Stimulated activated CD8-positive, alpha-beta memory T cell treated with anti-CD3 and anti-CD28 coated beads, Interleukin-4, amount 100 ng/mL, for 48 hours (primary cell): Measurements from ENCODE around the gene LIMS3.
"Not testable (repeated sequence)": the region's sequence is repeated elsewhere in the genome, so short reads cannot be mapped to it uniquely, and the experiment has no call there.

ENCODE experiments used
- DNase-seq: peaks from one replicate; pipeline ENCODE4 v3.0.0-alpha.2; 2020

LIMS3 gene, protein sequence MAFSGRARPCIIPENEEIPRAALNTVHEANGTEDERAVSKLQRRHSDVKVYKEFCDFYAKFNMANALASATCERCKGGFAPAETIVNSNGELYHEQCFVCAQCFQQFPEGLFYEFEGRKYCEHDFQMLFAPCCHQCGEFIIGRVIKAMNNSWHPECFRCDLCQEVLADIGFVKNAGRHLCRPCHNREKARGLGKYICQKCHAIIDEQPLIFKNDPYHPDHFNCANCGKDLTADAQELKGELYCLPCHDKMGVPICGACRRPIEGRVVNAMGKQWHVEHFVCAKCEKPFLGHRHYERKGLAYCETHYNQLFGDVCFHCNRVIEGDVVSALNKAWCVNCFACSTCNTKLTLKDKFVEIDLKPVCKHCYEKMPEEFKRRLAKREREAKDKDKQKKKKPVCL

DNA sequence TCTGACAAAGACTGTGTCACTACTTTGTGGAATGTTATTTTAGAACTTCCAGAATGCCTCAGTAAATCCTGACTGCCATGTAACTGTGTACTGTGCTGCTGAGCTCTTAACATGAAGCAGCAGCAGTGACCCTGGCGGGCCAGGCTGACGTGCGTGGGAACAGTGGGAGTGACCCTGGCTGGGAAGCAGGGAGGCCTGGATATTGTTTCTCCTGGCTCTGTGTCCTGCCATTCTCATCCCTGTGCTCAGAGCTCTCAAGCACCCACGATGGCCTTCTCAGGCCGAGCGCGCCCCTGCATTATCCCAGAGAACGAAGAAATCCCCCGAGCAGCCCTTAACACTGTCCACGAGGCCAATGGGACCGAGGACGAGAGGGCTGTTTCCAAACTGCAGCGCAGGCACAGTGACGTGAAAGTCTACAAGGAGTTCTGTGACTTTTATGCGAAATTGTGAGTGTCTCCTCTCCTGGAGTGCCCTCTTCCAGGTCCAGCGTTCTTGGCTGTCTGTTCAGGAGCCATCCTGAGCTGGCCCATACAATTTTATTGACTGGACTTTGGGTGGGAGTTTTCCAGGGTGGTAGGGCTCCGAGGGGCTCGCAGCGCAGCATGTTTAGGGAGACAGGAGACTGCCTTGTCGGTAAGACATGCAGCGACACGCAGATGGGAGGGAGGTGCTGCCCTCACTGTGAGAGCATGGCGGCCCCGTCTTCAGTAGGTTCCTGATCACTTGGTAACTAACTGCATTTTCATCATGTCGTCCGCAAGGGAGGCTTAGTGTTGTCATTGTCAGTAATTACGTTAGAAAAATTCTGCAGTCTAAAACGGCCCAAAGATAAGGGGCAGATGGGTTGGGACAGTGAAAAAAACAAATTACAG, at the start of gene LIMS3:
LIMS3 (plus strand) TSS at position 227 of the 875 bp plus-strand sequence; CDS start at position 268, 41 bp downstream.
- not testable (repeated sequence) for DNase-seq

DNA sequence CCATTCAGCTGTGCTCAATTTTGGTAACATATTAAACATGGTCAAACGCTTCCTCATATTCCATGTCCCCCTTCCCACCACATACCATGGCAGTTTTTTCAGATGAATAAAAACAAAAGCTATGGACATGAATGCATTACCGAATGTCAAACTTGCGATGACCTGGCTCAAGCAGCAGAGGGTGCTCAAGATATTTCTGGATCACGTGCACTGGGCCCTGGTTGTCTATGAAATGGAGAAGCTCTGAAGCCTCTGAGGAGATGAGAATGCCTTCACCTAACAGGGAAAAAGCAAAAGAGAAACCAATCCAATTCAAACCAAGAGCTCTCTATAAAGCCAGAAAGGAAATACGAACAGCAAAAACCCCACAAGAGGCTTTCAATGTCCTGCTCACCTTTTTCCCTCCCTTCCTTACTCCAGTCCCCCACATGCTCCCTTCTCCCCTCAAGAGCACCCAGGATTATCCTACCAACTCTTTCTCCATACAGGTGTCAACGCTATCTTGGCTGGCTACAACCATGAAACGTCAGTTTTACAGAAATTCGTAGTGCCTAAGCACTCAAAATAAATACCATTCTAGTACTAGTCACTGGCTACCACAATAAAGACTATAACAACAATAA, 27.2 kb upstream of the LIMS3 start:
- not testable (repeated sequence) for DNase-seq

DNA sequence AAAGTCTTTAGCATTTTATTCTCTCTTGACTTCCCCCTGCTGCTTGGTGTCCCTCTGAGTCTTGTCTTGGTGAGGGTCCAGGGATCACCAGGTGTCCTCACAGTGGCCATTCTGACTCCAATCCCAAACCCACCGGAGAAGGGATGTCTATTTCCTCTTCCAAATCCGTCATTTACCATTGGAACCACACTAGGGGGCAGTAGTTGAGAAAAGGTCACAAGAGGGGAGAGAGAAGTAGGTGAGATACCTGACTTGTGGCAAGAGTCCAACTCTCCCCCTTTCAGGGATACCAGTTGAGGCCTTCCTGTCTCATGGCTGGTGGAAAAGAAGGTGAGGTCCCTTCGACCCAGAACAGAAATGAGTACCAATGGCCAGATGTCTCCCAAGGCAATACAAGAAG, 21.9 kb upstream of the LIMS3 start:
- not testable (repeated sequence) for DNase-seq

DNA sequence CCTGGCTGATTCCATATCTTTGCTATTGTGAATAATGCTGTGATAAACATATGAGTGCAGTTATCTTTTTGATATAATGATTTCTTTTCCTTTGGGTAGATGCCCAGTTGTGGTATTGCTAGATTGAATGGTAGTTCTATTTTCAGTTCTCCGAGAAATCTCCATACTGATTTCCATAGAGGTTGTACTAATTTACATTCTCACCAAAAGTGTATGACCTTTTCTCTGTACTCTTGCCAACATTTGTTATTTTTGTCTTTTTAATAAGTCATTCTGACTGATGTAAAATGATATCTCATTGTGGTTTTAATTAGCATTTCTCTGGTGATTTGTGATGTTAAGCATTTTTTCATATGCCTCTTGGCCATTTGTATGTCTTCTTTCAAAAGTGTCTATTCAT, 16.4 kb upstream of the LIMS3 start:
- not testable (repeated sequence) for DNase-seq

DNA sequence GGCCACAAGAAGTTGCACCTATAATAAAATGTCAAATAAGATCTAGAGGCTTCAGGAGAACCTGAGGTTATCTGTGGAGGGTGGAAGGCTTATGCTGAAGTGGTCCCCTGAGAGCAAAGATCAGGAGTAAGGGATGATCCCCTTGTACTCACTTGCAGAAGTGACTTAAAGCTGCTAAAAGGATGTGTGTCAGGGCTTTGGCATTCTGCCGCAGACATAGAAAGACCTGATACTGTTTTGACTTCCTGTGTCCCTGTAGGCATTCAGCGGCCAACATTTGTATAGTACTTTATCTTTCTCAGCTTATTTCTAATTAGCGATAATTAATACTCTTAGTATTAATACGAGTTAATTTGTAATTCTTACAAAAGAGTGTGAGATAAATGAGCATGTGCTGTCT, 10.1 kb upstream of the LIMS3 start:
- not testable (repeated sequence) for DNase-seq

DNA sequence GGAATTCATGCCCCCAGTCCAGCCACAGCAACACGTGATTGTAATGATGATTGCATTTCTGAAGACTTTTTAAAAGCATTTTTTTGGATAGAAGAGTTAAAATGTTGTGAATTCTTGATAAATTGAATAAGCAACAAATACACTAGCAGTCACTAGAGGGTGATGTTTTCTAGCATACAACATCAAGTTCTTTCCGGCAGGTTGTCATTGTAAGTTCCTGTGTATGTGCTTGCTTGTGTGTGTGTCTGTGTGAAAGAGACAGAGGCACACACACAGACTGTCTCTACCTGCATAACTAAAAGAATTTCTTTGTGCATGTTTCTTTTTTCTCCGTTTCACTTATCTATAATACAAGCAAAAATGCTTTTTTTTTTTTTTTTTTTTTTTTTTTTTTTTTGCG, 8.6 kb upstream of the LIMS3 start:
- not testable (repeated sequence) for DNase-seq

DNA sequence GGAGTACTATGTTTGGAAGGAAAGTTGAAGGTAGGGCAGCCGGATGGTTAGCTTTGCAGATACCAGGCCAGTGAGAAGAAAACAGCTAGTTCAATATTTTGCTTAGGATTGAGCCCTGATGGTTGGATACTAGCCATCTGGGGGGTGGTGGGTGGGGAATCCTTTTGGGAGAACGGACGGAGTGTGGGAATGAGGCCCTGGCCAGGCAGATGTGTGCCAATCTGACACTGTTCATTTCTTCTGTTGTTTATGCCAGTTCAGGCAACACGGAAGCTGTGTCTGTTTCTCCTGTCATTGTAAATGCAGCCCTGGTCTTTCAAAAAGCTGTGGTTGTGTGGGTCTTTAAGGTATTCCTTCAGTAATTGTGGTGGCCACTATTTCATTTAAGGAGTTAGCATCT, 7.5 kb upstream of the LIMS3 start:
- DNase-seq: not testable (repeated sequence)

DNA sequence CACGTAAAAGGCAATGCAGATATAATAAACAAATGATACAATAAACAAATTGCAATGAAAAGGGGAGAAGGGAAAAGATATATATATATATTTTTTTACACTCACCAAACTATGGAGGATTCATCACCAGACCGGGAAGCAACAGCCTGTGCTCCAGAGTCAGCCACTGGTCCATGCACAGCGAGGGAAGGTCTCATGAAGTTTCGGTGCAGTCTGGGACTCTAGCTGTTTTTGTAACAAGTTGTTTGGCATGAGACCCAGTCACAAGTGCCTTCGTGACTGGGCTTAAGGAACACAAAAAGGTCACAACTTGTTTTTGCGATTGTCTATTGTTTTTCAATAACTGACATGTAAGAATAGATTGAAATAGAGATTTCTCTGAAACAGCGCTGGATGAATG, 4.8 kb upstream of the LIMS3 start:
- not testable (repeated sequence) for DNase-seq

DNA sequence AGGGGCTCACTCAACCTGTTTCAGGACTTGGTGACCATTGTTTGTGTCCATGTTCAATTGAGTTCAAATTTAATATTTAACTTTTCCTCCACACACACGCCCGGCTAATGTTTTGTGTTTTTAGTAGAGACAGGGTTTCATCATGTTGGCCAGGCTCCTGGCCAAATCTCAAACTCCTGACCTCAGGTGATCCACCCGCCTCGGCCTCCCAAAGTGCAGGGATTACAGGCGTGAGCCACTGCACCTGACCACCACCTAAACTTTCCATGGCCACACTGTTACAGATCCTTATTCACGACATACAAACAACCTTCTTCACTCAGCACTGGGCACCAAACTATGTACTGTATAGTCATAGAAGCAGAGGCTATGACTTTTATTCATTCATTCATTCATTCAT, 4.3 kb upstream of the LIMS3 start:
- DNase-seq: not testable (repeated sequence)

DNA sequence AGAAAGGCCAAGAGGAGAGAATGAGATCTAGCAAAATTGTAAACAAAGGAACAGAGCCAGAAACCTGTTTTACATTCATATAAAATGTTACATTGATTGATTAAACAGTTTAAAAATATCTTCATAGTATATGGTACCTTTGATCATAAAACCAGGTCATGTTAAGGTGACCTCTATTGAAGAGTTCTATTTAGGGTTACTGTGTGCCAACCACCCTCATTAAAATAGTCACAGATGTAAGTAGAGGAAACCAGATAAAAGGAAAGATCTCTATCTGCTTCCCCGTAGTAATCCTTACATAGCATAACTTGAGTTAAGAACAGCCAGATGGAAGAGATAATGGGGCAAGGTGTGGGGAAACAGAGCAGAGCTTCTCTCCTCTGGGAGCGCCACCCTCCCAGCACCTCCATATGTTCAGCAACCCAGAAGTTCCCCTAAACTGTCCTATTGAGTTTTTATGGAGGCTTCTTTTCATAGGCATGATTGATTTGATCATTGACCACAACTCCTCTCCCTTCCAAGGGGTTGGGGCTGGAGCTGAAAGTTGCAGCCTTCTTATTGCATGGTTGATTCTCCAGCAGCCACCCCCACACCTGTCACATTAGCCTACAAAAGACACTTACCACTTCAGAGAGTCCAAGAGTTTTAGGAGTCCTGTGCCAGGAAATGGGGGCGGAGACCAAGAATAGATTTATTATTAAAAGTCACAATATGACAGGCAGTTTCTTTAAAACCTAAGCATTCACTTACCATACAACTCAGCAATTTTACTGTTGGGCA, 3.2 kb upstream of the LIMS3 start:
- DNase-seq: not testable (repeated sequence)

DNA sequence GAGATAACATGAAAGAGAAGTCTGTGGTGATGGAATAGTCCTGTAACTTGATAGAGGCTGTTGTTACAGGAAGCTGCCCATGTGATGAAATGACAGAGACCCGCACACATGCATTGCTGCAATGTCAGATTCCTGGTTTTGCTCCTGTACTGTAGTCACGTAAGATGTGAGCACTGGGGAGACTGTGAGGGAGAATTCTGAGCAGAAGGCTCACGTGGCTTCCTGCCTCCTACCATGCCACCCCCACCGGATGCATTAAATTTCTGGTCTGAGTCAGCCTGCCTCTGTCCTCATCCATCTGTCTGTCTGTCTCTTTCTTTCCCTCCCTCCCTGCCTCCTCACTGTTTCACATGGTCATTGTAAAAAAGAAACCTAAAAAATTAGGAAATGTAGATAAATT, 2.3 kb upstream of the LIMS3 start:
- not testable (repeated sequence) for DNase-seq

DNA sequence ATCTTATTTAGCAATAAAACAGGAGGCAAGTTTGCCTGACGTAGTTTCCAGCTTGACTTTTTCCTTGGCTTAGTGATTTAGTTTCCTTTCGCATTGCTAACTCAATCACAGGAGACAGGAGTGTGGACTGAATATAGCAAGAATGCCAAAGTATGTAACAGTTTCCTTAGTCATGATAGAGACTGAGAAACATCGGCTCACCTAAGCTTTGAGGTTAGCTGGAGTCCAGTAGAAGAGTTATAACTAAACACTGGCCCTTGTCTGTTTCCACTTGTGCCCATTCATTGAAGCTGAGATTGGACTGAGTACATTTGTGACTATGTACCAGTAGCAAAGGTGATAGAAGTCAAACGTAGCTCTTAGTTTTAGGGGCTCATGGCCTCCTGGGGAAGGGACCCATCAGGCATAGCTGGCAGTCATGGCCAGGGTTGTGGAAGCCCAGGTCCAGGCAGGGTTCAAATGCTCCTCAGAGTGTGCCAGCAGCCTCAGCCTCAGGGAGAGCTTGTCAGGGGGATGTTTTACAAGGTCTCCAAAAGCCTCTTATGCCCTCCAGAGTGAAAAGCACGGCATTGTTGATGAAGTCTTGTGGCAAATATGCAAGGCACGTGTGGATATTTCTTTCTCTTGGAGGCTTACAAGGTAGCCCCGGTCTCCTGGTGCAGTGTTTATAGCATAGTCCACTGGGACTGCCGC, 573 bp upstream of the LIMS3 start:
- not testable (repeated sequence) for DNase-seq

DNA sequence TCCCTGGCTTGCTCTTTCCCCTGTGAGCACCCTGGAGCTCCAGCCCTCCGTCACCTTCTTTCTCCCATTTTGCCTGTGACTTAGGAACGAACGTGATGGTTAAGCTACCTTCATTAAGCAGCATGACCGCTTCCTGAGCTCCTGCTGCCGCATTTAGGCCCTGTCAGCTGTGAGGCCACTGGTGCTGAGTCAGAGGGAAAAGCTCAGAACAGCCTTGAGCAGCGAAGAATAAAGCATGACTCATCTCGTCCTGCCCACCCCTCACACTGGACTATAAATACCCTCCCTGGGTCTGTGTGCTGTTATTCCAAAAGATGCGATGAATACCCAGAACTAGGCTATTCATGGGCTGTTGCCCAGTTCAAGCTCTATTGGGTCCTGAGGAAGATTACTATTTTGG, 7.3 kb downstream of the LIMS3 start:
- not testable (repeated sequence) for DNase-seq

DNA sequence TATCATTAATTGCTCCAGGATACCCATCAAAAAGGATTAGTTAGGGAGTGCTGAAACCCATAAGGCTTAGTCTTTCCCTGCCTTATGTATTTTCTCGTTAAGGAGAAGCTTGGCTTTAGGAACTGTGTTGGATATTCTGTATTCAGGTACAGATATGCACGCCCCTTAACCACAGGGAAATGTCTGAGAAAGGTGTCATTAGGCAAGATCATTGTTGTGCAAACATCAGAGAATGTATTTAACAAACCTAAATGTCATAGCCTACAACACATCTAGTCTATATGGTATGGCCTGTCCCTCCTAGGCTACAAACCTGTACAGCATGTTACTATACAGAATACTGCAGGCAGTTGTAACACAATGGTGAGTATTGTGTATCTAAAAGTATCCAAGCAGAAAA, 10.1 kb downstream of the LIMS3 start:
- not testable (repeated sequence) for DNase-seq

DNA sequence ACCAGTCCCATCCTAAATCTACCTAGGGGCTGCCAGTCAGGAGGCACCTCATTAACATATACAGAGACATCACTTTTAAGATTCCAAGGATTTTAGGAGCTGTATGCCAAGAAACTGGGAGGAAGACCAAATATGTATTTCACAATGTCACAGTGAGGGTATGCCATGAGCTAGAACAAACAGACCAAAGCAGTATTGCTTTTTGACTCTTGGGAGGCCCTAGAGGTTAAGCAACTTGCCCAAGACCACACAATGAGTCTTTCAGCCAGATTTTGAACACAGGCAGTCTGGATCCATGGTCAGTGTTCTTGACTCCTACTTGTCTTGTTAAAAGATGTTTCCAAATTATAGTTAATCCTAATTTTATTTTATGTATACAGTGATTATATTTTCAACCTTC, 12.3 kb downstream of the LIMS3 start:
- not testable (repeated sequence) for DNase-seq

DNA sequence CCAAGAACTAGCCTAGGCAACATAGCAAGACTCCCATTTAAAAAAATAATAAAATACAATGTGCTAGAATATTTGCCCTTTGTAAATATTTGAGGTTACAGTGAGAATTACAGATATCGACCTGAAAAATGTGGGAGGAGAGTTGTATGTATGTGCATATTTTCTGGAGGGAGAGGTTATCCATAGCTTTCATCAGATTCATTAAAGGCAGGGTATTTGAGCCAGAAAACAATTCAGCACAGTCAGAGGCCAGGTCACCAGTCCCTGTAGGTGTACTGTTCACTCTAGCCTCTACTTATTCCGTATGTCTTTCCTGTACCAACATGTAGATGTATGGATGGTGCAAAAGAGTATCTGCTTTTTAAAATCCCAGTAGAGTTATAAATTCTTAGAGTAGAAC, 15.4 kb downstream of the LIMS3 start:
- not testable (repeated sequence) for DNase-seq

DNA sequence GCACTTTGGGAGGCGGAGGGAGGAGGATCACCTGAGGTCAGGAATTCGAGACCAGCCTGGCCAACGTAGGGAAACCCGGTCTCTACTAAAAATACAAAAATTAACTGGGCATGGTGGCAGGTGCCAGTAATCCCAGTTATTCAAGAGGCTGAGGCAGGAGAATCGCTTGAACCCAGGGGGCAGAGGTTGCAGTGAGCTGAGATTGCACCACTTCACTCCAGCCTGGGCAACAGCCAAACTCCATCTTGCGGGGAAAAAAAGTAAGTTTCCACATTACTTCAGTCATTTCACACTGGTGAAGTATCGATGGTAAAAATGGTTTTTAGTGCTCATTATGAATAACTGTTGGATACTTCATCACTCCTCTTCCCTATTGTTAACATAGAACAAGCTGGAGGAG, 16.1 kb downstream of the LIMS3 start:
- DNase-seq: not testable (repeated sequence)

DNA sequence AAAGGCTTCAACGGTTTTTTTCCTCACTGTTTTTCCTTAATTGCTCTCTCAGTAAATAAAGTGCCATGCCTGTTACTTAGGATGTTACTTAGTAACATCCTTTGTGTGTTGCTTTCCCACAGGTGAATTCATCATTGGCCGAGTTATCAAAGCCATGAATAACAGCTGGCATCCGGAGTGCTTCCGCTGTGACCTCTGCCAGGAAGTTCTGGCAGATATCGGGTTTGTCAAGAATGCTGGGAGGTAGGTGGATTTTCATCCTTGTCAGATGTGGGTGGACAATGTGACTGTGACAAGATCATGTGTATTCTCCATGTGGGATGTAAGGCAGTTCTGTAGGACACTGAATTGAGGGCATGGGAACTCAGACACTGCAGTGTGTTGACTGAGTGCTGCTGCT, 17.3 kb downstream of the LIMS3 start:
- DNase-seq: not testable (repeated sequence)

DNA sequence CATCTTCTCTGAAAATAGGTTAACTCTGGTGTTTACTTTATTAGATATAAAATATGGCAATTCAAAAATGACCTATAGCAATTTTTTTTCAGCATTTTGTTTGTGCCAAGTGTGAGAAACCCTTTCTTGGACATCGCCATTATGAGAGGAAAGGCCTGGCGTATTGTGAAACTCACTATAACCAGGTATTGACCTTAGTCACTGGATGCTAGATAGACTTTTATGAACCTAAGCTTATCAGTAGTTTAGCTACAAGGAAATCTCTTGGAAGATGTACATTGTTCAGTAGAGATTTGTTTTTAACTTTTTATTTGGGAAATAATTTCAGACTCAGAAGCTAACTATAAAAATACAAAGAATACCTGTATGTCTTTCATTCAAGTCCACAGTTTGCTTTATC, 21.7 kb downstream of the LIMS3 start:
- DNase-seq: not testable (repeated sequence)

DNA sequence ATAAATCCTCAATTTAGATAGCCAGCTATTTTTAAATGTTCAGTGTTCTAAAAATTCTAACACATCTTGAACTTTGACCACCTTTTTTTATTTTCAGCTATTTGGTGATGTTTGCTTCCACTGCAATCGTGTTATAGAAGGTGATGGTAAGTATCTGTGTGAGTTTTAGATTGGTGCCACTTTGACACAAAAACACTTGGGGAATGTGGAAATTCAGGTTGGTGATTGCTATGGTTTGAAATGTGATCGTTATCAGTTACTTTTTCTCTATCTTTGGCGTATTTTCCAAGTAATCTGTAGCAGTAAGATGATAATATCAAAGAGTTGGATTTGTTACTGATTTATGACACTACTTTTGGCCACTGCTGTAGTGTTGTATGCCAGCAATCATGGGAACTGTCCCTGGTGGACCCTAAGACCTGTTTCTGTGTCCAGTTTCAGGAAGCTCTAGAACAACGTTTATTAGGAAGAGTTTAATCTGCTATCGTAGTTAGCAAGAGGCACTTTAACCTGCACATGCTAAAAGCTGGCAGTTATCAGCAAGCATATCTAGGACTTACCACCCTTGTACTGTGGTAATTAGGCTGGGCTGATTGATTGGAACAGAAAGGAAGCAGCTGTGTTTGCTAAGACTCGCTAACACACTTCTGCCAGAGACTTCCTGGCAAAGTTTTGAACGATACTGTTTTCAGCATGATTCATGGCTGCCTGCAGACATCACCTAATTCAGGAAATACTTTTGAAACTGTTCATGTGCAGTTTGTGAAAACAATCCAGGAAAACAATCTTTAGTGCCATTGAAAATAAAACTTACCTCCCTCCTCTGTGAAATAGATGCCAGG, 23.3 kb downstream of the LIMS3 start:
- not testable (repeated sequence) for DNase-seq

DNA sequence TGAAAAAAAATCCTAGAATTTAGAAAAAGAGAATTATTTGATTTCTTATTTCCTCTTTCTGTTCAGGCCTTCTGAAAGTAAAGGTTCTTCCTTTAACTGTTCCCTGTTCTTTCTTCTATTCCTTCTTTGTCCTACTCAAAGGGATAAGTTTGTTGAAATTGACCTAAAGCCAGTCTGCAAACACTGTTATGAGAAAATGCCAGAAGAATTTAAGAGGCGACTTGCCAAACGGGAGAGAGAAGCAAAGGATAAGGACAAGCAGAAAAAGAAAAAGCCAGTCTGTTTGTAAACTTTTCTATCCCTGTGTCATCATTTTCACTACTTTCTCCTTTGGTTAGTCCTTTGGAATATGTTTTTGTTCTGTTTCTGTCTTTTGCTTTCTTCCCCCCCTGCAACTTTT, 26.0 kb downstream of the LIMS3 start:
- DNase-seq: not testable (repeated sequence)
